Activated T-cell treated with anti-CD3 and anti-CD28 coated beads, Interleukin-2, amount 50 U/mL, for 1 hour (primary cell): ENCODE measurements around the gene CDX1.

Experiments
- DNase-seq: peaks from one replicate; pipeline ENCODE4 v3.0.0-alpha.2; 2020

Gene CDX1

DNA sequence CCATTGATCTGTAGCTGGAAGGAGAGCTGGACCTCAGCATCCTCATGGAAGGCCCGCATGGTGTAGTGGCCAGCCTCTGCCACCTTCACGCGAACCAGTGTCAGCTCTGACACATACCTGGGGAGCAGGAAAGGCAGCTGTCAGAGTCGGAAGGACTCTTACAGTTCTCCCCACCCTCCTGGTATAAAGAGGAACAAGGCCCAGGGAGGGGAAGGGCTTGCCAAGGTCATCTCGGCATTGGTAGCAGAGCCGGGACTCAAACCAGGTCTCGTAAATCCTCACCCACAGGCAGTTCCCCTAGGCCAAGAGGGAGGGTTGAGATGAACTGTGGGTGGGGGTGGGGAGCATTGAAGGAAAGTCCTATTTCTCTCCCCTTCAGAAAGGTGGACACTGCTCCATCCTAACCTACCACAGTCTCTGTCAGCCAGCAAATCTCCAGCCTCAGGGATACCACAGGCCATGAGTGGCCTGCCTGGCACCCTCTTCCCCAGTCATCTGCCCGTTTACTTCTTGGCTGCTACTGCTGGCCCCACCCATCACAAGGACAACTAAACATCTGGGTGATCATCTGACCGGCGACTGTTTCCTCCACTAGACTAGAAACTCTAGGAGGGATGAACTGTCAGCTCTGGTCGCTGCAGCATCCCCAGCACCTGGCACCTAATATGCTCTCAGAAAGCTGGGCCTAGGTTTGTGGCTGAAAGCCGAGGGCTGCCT is 34.4 kb upstream of the CDX1 start:
- DNase-seq, result no peak

DNA sequence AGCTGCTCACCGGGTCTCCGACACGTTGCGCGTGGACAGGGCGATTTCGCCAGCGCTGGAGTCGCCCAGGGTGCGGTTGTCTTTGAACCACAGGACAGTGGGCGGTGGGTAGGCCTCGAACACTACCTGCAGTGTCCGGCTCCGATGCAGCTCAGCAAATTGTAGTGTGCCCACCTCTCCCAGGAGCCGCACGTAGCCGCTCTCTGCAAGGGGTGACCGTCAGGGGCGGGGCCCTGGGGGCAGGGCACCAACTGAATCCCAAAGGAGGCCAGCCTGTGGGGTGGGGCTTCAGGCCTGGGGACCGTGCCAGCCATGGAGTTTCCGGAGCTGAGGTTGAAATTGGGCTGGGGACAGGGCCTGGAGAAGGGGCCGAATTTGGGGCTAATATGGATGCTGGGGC is 33.8 kb upstream of the CDX1 start:
- no peak for DNase-seq

DNA sequence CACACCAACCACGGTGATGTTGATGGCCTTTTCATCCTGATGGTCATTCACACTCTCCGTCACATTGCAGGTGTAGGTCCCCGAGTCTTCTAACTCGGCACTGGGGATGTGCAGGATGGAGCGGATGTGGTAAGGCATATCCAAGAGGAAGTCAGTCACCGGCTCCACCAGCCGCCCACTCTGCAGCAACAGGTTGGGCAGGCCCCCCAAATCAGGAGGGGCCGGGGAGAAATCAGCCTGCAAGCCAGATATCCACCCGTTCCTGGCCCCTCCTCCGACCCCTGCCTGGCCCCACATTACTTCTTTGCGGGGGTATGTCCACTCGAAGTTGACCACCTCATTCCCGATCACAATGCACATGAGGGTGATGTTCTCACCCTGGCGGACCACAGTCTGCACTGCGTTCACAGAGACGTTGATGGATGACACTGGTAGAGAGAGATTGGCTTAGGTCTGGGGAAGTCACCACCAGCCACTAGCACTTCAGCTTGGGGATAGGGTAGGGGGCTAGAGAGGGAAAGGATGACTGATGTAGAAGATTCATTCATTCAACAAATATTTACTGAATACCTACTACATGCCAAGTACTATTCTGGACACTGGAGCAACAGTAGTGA is 32.9 kb upstream of the CDX1 start:
- no peak for DNase-seq

DNA sequence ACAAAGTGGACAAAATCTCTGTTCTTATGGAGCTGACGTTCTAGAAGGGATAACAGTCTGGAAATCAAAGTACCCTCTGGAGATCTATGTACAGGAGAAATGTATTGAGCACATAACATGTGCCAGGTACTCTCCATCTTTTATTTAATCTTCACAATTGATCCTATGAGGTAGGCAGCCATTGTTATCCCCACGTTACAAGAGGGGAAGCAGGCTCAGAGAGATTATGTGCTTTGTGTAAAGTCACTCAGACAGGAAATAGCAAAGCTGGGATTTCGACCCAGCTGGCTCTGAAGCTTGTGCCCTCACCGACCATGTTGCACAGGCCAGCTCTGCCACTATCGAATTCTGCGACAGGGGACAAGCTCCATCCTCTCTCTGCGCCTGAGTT is 32.4 kb upstream of the CDX1 start:
- DNase-seq, result no peak

DNA sequence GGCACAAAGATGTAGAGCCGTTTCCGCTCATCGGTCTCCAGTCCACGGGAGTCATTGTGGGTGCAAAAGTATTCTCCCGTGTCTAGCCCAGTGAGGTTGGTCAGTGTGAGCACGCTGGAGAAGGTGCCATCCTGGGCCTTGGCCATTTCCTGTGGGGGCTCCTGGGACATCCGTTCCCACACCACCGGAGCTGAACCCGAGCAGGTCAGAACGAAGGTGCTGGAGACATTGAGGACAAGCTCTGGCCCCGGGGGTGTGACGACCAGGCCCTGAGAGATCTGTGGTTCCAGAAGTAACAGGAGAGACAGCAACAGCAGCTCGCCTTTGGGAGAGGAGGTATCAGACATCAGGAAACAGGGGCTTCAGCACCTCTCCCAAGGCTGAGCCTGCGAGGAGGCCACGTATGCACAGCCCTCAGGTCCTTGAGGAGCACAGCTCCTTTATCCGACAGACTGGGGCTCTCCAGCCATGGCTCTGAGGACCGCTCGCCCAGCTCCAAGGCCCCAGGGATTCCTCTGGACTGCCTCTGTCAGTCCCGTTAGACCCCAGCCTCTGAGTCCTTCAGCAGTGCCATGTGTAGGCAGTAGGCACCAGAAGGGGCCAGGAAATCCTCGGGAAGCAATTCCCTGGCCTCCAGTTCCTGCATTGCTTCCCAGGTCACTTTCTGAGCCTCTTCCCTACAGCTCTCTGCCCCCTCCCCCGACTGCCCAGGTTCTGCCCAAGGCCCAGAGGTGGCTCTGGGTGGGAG is 30.8 kb upstream of the CDX1 start:
- DNase-seq, result no peak

DNA sequence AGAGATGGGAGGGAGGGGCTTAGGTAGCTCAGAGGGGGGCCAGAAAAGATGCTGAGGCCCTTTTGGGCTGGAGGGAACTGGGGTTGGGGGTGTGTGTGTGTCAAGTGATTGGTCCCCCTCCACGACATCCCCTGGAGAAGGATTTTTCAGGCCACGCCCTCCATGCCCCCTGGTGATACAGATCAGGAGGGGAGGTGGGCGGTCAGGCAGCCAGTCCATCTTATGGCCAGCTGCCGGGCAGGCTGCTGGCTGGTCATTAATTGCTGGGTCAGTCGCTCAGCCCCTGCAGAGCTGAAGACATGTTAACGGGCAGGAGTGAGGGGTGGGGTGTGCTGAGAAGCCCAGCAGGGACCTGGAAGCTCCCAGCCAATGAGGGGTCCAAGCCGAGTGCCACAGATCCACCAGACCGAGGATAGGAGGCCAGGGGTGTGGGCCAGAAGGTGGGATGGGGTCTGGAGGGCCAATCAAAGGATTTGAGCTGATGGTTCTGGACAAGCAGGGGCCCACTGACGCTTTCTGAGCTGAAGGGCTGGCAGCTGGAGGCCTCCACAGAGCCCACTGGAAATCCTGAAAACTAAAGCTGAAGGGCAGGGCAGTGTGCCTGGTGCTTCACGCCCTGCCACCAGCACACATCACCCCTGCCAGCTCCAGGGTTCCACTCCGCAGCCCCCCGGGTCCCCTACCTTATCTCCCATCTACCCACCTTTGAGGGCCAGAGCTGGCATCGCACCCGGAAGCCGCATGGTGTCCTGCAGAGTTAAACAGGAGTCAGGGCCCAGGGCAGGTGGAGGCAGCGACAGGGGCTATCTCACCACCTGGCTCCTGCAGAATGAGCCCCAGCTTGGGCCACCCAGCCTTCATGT is 30.0 kb upstream of the CDX1 start:
- no peak for DNase-seq

DNA sequence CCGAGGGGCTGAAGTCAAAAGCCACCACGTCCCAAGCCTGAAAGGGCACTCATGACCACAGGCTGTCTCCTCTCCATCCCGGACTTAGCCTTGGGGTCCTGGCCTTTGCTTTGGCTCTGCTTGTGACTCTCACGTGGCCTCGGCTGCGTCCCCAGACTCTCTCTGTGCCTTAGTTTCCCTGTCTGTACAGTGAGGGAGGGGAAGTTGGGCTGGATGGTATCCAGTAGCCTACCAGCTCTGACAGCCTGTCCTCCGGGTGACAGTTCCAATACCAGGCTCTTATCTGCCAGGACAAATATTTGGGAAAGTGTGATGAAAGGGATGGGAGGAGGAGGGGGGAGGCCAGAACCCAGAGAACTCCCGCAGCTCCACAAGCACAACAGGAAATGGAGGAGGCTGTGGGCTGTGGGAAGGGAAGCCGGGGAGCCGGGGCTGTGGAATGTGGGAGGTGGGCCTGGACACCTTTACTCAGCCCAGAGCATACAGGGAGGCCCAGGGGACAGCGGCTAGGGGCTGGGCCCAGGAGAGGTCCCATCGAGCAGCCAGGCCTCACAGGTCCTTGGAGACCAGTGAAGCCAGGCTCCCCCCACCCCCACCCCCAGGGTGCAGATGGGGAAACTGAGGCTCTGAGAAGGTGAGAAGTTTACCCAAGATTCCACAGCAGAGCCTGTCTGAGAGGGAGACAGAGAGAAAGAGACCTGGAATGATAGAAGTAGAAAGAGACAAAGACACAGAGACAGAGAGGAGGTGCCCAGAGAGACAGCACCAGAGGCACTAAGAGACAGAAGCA is 29.2 kb upstream of the CDX1 start:
- DNase-seq, result no peak

DNA sequence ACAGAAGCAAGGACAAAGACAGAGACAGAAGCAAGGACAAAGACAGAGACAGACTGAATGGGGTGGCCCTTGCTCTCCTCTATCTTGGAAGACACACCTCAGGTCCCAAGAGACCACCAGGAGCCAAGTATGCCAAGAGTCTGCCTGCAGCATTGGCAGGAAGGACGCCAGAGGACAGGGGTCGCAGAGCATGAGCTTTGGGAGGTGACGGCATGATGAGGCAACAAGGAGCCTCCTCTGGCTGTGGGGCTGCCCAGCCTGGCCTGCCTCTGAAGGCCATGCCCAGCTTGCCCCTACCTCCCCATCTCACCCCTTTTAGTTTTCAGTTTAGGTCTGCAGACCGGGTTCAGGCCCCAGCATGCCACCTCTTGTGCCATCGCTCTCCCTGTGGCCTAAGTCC is 28.6 kb upstream of the CDX1 start:
- DNase-seq, result no peak

DNA sequence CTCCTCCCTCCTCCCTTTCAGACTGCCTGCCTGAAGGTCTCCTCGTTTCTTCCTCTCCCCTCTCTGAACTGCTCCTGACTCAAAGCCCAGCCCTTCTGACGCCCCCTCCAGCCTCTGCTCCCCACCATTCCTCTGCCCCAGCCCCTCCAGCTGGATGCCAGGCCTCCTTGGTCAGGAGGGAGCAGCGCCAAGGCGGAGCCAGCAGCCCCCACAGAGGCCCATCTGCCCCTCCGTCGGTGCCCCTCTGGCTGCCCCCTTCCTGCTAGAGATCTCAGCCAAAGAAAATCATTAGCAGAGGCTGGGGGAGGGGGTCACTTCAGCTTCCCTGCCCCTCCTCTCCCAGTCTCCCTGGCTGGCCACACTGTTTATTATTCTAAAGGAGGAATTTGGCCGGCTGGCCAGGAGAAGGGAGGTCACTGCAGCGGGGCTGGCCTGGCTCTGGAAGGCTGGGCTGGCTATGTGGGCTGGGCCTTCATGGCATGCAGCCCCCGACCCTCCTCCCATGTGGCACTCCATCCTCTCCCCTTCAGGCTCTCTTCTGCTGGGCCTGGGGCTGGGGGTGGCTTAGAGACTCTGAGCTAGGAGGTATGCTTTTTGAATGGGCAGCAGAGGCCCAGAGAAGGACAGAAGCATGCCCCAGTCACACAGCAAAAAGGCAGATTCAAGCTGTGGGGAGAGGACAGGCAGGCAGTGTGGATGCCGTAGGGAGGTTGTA is 27.9 kb upstream of the CDX1 start:
- no peak for DNase-seq

DNA sequence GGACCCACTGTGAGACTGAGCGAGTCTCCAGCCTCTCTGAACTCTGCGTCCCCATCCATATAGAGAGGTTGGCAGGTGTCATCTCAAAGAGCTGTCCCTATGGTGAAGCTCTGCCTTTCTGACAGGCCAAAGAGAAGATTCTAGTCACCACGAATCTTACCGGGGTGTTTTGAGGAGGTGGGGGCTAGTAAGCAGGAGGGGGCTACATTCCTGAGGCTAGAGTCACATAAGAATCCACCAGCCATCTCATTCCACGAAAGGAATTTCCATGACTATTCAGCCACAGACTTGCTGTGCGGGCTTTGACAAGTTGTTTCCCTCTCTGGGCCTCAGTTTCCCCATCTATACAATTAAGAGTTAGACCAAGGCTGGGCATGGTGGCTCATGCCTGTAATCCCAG is 27.2 kb upstream of the CDX1 start:
- no peak for DNase-seq

DNA sequence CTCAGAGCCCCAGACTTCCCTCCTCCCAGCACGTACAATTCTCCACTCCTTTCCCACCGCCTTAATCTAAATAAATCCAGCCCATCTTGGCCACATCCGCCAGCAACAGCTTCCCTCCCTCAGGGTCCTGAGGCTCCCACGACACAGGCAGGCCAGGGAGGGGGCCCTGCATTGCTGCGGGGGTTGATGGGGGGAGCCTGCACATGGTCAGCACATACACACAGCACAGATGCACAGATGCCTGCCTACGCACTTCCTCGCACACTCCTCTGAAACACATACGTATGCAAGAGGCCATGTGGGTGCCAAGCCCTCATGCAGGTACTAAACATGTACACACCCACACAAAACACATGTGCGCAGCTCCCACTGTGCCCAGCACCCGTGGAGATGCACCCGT is 25.7 kb upstream of the CDX1 start:
- DNase-seq, result no peak

DNA sequence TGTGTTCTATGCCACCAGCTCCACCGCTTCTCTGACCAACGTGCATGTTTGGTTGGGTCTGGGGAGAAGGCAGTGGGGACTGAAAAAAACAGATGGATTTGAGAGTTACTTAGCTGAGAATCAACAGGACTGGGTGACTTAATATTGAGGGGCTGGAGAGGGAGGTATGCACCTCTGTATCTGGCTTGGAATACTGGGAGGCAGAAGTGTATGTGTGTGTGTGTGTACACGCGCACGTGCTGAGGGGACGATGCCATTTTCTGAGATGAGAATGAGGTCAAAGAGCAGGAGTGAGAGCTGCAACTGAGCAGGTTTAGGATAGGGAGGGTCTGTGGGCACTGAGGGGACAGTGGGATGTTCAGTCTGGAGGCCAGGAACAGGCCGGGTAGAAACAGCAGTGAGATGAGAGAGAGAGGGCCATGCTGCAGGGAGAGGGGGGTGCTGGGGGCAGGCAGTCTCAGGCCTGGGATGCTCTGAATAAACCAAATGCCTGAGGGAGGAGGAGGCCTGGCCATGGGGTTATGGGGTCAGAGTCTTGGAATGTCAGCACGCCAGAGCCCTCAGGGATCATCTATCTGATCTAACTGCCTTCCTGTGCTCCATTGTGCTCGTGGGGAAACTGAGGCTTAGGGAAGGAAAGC is 24.9 kb upstream of the CDX1 start:
- no peak for DNase-seq

DNA sequence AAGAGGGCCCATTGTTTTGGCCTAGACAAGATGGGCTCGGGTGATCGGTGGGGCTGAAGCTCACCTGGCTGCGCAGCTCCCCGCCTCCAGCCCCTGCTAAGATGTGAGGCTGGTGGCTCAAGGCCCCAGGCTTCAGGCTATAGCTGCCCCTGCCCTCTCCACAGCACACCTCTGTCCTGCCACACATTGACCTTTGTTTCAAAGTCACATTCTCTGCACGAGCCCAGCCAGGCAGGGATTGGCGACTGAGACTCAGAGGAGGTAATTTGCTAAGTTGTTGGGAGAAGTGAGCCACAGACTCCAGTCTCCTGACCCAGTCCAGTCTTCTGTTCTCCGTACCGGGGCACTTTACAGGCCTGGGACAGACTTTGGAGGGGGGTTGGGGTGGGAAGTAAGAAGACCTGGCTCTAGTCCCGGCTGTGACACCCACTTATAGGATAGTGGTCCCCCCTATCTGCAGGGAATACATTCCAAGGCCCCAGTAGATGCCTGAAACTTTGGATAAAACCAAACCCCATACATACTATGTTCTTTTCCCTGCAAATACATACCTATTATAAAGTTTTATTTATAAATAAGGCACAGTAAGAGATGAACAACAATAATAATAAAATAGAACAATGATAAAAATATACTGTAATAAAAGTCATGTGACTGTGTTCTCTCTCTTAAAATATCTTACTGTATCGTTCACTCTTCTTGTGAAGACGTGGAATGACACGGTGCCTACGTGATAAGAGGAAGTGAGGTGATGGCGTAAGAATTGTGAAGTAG is 24.2 kb upstream of the CDX1 start:
- no peak for DNase-seq

DNA sequence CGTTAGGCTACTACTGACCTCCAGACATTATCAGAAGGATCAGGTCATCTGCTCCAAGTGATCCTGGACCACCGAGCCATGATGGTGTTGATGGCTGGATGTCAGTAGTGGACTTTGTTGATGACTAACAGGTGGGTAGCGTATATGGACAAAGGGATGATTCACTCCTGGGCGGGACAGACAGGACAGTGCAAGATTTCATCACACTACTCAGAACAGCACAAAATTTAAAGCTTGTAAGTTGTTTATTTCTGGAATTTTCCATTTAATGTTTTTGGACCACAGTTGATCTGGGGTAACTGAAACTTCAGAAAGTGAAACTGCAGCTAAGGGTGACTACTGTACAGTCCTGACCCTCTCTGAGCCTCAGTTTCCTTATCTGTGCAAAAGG is 23.6 kb upstream of the CDX1 start:
- no peak for DNase-seq

DNA sequence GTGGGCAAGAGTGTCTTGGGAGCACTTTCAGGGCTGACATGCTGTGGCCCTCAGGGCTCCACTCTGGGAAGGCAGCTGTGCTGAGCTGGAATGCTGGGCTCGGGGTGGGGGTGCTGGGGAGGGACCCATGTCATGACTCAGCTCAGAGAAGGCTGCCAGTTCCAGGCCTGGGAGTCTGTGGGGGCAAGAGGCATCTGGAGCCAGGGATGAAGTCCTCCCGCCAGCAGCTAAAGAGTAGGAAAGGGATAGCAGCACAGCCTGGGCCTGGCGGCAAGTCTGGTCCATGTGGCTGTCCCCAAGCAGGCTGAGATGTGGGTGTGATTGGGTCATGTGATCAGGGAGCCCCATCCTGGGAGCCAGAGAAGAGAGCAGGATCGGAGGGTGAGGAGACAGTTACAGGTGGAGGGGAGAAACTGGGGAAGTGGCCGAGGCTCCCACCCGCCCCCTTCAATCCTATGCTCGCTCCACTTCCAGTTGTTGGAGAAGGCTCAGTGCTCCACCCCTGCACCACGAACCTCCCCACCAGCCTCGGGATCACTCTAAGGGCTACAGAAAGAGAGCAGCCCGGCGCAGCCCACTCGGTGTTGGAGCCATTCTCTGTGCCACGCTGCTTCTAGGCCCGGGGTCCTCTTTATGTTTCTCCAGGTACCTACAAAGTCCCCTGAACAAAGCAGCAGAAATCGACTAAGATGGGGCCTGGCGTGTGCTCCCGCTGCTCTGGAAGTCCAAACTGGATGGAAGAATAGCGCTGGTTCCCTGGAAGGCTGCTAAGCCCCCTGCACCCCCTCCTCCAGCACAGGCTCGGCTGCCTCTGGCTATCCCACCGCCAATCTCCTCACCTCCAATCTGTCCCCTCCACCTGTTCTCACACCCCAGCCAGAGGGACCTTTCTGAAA is 23.0 kb upstream of the CDX1 start:
- DNase-seq, result no peak

DNA sequence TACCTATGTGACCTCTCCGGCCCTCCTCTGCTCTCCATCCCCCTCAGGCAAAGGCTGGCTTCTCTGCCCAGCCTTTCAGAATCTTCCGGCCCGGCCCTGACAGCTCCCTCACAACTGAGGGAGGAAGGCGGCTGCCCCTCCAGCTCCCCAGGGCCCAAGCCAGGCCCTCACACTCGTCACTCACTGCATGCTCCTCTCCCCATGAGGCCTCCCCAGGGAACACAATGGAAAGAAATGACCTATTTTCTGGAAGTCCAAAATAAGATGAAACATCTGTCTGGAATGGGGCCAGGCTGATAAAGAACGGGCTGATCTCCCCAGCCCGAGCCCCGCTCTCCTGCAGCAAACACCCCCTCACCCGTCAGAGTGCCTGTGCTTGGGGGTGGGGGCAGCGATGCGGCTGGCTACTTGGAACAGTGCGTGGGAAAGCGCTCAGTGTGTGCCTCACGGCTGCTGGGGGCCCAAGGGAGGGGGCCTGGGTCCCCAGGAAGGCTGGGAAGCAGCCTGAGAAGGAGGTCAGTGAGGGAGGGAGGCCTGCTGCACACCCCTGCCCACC is 22.3 kb upstream of the CDX1 start:
- DNase-seq, result no peak

DNA sequence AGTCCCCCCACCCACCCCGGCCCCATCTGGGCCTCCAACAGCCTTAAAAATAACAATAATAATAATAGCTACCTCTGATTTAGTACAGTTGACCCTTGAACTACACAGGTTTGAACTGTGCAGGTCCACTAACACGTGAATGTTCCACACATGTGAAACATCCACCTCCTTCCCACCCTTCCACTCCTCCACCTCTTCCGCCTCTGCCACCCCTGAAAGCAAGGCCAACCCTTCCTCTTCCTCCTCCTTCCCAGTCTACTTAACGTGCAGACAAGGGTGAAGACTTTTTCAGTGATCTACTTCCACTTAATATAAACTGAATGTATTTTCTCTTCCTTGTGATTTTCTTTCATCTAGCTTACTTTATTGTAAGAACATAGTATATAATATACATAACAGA is 21.7 kb upstream of the CDX1 start:
- DNase-seq, result no peak

DNA sequence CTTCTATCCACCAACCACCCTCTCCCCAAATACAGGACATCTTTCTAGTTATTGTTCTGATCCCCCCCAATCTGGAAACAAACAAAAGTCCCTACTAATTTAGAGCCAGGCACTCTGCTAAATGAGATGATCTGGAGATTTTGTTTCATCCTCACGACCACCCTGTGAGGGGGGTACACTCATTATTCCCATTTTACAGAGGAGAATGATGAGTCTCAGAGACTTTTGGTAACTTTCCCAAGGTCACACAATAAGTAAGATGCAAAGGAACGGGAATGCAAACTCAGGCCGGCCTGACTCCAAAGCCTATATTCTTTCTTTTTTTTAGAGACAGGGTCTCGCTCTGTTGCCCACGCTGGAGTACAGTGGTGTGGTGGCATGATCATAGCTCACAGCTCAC is 20.3 kb upstream of the CDX1 start:
- DNase-seq, result no peak
